Stimulated activated CD4-positive, alpha-beta T cell treated with anti-CD3 and anti-CD28 coated beads, Interleukin-4, amount 100 ng/mL, for 48 hours (primary cell): ENCODE results near the gene STARD7.
"Not testable (repeated sequence)": the region's sequence is repeated elsewhere in the genome, so short reads cannot be mapped to it uniquely, and the experiment has no call there.

Experiments
- DNase-seq, 2 donors: peaks; one replicate each; pipeline ENCODE4 v3.0.0-alpha.2; 2020; ENCODE audit warnings: low read depth in 2 of 2

The STARD7 gene

GRCh38 chr2:96236882-96237281 lies 28.3 kb upstream of the STARD7 start:
- no peak for DNase-seq

GRCh38 chr2:96233880-96234316 lies 25.3 kb upstream of the STARD7 start:
- no peak for DNase-seq

- DNase-seq: no peak
Measured at GRCh38 chr2:96233436-96233835, 24.8 kb upstream of the STARD7 start.

GRCh38 chr2:96231316-96231715 lies 22.7 kb upstream of the STARD7 start:
- no peak for DNase-seq

GRCh38 chr2:96225016-96225533 lies 16.4 kb upstream of the STARD7 start:
- DNase-seq: no peak

GRCh38 chr2:96221106-96221505 lies 12.5 kb upstream of the STARD7 start:
- not testable (repeated sequence) for DNase-seq

- DNase-seq: not testable (repeated sequence)
Measured at GRCh38 chr2:96219959-96220358, 11.3 kb upstream of the STARD7 start.

GRCh38 chr2:96218508-96219131 lies 10.0 kb upstream of the STARD7 start:
- no peak for DNase-seq

- DNase-seq: no peak
Measured at GRCh38 chr2:96214554-96214953, 5.9 kb upstream of the STARD7 start.

GRCh38 chr2:96213379-96213778 lies 4.8 kb upstream of the STARD7 start:
- no peak for DNase-seq

- no peak for DNase-seq
Measured at GRCh38 chr2:96212339-96212738, 3.7 kb upstream of the STARD7 start.

- no peak for DNase-seq
Measured at GRCh38 chr2:96209729-96210085, 1.1 kb upstream of the STARD7 start.

GRCh38 chr2:96209011-96209728 lies 543 bp upstream of the STARD7 start:
- no peak for DNase-seq

- DNase-seq: no peak
Measured at GRCh38 chr2:96207774-96208142, 869 bp downstream of the STARD7 start.

GRCh38 chr2:96207073-96207773 lies 1.4 kb downstream of the STARD7 start:
- DNase-seq: no peak

GRCh38 chr2:96205888-96206287 lies 2.7 kb downstream of the STARD7 start:
- no peak for DNase-seq

GRCh38 chr2:96204836-96205624 lies 3.6 kb downstream of the STARD7 start:
- DNase-seq: no peak

- no peak for DNase-seq
Measured at GRCh38 chr2:96203130-96204028, 5.2 kb downstream of the STARD7 start.

GRCh38 chr2:96202152-96202854 lies 6.3 kb downstream of the STARD7 start:
- DNase-seq: no peak

- DNase-seq: no peak
Measured at GRCh38 chr2:96201338-96201737, 7.3 kb downstream of the STARD7 start.
